Suprapubic skin (tissue), 4 donors: Measurements from ENCODE around the gene RBM14. TPM values are rescaled to one million over a fixed set of nuclear protein-coding genes. Genes with fewer than 3 reads are reported as not detected.

Experiments
- DNase-seq, 2 donors: peaks; one replicate each; pipeline ENCODE4 v3.0.0-alpha.2; 2019; ENCODE audit warnings: low spot score in 2 of 2
- H3K27ac ChIP-seq: fragments of 200-600 bp; sonication (generic); one replicate; pipeline ENCODE4 v1.5.1; 2019
- H3K27me3 ChIP-seq: fragments of 200-600 bp; sonication (generic); one replicate; pipeline ENCODE4 v1.5.1; 2019
- H3K36me3 ChIP-seq: fragments of 200-600 bp; sonication (generic); one replicate; pipeline ENCODE4 v1.5.1; 2019
- H3K4me1 ChIP-seq: fragments of 200-600 bp; sonication (generic); one replicate; pipeline ENCODE4 v1.5.1; 2019
- H3K4me3 ChIP-seq: fragments of 200-600 bp; sonication (generic); one replicate; pipeline ENCODE4 v1.5.1; 2019; ENCODE audit warnings: mild to moderate bottlenecking
- H3K9me3 ChIP-seq: fragments of 200-600 bp; sonication (generic); one replicate; pipeline ENCODE4 v1.5.1; 2019
- CTCF ChIP-seq, 2 donors: fragments of 200-600 bp in 1 of 2; fragments of 450-650 bp in 1 of 2; sonication (generic) in 1 of 2; IDR thresholded peaks; one replicate each; pipeline ENCODE4 v1.5.1; 2016 to 2019; ENCODE audit warnings: antibody characterized with exemption in 2 of 2, mild to moderate bottlenecking in 1 of 2, moderate library complexity in 1 of 2
- EP300 ChIP-seq: sonication (generic); formaldehyde crosslinking; IDR thresholded peaks from one replicate; pipeline ENCODE4 v1.6.1; 2017; ENCODE audit warnings: antibody characterized with exemption
- POLR2A ChIP-seq, 2 donors: fragments of 450-650 bp; IDR thresholded peaks; one replicate each; pipeline ENCODE4 v1.6.1; 2017; ENCODE audit warnings: antibody characterized with exemption in 2 of 2, mild to moderate bottlenecking in 2 of 2, moderate library complexity in 2 of 2
- POLR2AphosphoS5 ChIP-seq, 3 donors: sonication (generic); formaldehyde crosslinking; IDR thresholded peaks; one replicate each; pipeline ENCODE4 v1.6.1; 2017; ENCODE audit warnings: antibody characterized with exemption in 3 of 3
- WGBS: methylation state at CpG from one replicate; pipeline ENCODE4 v1.1.5; 2018; 5-methylcytosine and 5-hydroxymethylcytosine counted together
- total RNA-seq, 4 donors: library from RNA; depleted of rRNA; stranded (reverse); fragments of >200 nt; gene quantifications; one replicate each; pipeline ENCODE4 v1.1.0, GENCODE V29; 2016

RBM14 gene
- total RNA-seq = 10 to 100 TPM; 53.2 to 96.1 (median 84.5) TPM

GRCh38 chr11:66616379-66617154, at the start of gene RBM14:
RBM14 (plus strand) TSS chr11:66616630; CDS start chr11:66616721, 91 bp downstream.
- peaks cover 43% of the 10 kb centered on the region for H3K4me1 ChIP-seq
- no peaks in the 10 kb centered on the region for H3K9me3 ChIP-seq
- no peaks in the 10 kb centered on the region for H3K36me3 ChIP-seq
- no peaks in the 10 kb centered on the region for H3K27me3 ChIP-seq
- peak within 1 kb of the TSS; percentile 80 for H3K4me3 ChIP-seq
- WGBS = 1% methylated on average over 23 of the region's 90 CpGs
- H3K27ac ChIP-seq = peak within 1 kb of the TSS; percentile 94
- DNase-seq = peak; percentile 99 to 100
- TF ChIP-seq CTCF (IDR thresholded peaks at IDR 0.05) = no peak
- no peak for TF ChIP-seq EP300
- TF ChIP-seq POLR2AphosphoS5 (IDR thresholded peaks at IDR 0.05) = peak; percentile 97 to 98 (median 98)
- peak; percentile 95 to 99 for TF ChIP-seq POLR2A (IDR thresholded peaks at IDR 0.05)

- H3K4me3 ChIP-seq = peak overlapping the region; percentile 85
- H3K36me3 ChIP-seq = peaks cover 29% of the 10 kb centered on the region
- H3K9me3 ChIP-seq = no peaks in the 10 kb centered on the region
- no peak for DNase-seq
- WGBS = 52% methylated on average over 4 of the region's 15 CpGs
- H3K27me3 ChIP-seq = no peaks in the 10 kb centered on the region
- peak overlapping the region; percentile 26 for H3K27ac ChIP-seq
- H3K4me1 ChIP-seq = peaks cover 20% of the 10 kb centered on the region
- TF ChIP-seq POLR2A (IDR thresholded peaks at IDR 0.05) = no peak
Measured at GRCh38 chr11:66567787-66568123, 48.7 kb upstream of the RBM14 start.

- Histone ChIP-seq H3K27me3 (no peaks in the 10 kb centered on the region), H3K4me3 (peak within 1 kb of the TSS; percentile 85), H3K4me1 (peaks cover 20% of the 10 kb centered on the region), H3K36me3 (peaks cover 29% of the 10 kb centered on the region), H3K9me3 (no peaks in the 10 kb centered on the region), H3K27ac (peak within 1 kb of the TSS; percentile 26)
- peak; percentile 91 to 94 for DNase-seq
- no peak for TF ChIP-seq EP300
- 1% methylated on average over 36 of the region's 77 CpGs for WGBS
Measured at GRCh38 chr11:66568124-66568916, 48.1 kb upstream of the RBM14 start, which contains the start of gene CTSF. CTSF (minus strand) TSS chr11:66568606; CDS start chr11:66568486, 120 bp downstream.

GRCh38 chr11:66569076-66569475, 47.4 kb upstream of the RBM14 start:
- 82% methylated on average over 7 of the region's 7 CpGs for WGBS
- no peak for DNase-seq
- Histone ChIP-seq H3K27ac (no peak overlapping the region), H3K9me3 (no peaks in the 10 kb centered on the region), H3K4me3 (no peak overlapping the region), H3K27me3 (no peaks in the 10 kb centered on the region), H3K4me1 (peaks cover 20% of the 10 kb centered on the region), H3K36me3 (peaks cover 22% of the 10 kb centered on the region)
- TF ChIP-seq EP300 (no peak), POLR2AphosphoS5 (IDR thresholded peaks at IDR 0.05) (no peak), POLR2A (IDR thresholded peaks at IDR 0.05) (no peak), CTCF (IDR thresholded peaks at IDR 0.05) (no peak)

GRCh38 chr11:66570079-66570849, 46.2 kb upstream of the RBM14 start:
- 69% methylated on average over 5 of the region's 5 CpGs for WGBS
- no peak for DNase-seq
- Histone ChIP-seq H3K27ac (no peak overlapping the region), H3K36me3 (peaks cover 10% of the 10 kb centered on the region), H3K4me1 (peaks cover 20% of the 10 kb centered on the region), H3K27me3 (no peaks in the 10 kb centered on the region), H3K4me3 (no peak overlapping the region), H3K9me3 (no peaks in the 10 kb centered on the region)
- TF ChIP-seq EP300 (no peak), POLR2AphosphoS5 (IDR thresholded peaks at IDR 0.05) (no peak), POLR2A (IDR thresholded peaks at IDR 0.05) (no peak), CTCF (IDR thresholded peaks at IDR 0.05) (no peak)
